GM12878 (cell line): ENCODE data around the gene TPK1. TPM values are rescaled to one million over a fixed set of nuclear protein-coding genes. Genes with fewer than 3 reads are reported as not detected.

Source experiments
- ATAC-seq: fragments of 200-7000 bp; cut with Tn5 transposase; 3 replicates; pipeline ENCODE4 v1.9.1; 2020; ENCODE audit warnings: mild to moderate bottlenecking, moderate library complexity
- BruUV-seq: library from RNA; stranded (reverse); fragments of 400-500 nt; replicated peaks from 2 replicates; lab custom pipeline; 2021; lab: Mats Ljungman, UMichigan
- CTCF ChIA-PET: fragments of 300-600 bp; sonication (Branson Sonifier 250); formaldehyde crosslinking; extraction: SDS; loops from one replicate; lab custom pipeline; 2021; ENCODE audit warnings: inconsistent platforms; lab: Yijun Ruan, JAX
- POLR2A ChIA-PET: fragments of 350-600 bp; formaldehyde crosslinking; extraction: SDS; loops from one replicate; lab custom pipeline; 2021; ENCODE audit warnings: inconsistent platforms; lab: Charles Lee
- RAD21 ChIA-PET: fragments of 300-600 bp; sonication (Branson Sonifier 250); formaldehyde crosslinking; loops from one replicate; lab custom pipeline; 2023; ENCODE audit warnings: antibody characterized with exemption; ENCODE audit not compliant: unreplicated experiment; lab: Charles Lee
- SMC1A ChIA-PET: fragments of 300-600 bp; sonication (Branson Sonifier 250); formaldehyde crosslinking; loops from one replicate; lab custom pipeline; 2023; ENCODE audit not compliant: unreplicated experiment, uncharacterized antibody; lab: Charles Lee
- DNase-seq: peaks from one replicate; pipeline ENCODE4 v3.0.0-alpha.2; 2011; ENCODE audit warnings: low read depth, low spot score
- FAIRE-seq: peaks from 3 replicates; lab custom pipeline; 2011; peaks lifted over from hg19 to GRCh38; lab: Jason Lieb, UNC
- H2AFZ ChIP-seq: 2 replicates; pipeline ENCODE4 v1.6.0; 2011; ENCODE audit warnings: low read depth, low read length, control low read depth; ENCODE audit not compliant: control insufficient read depth
- H3K27ac ChIP-seq: 2 replicates; pipeline ENCODE4 v1.5.1; 2011; ENCODE audit warnings: control low read depth; ENCODE audit not compliant: control insufficient read depth, insufficient read depth
- H3K27me3 ChIP-seq, 2 experiments: replicated peaks in 1 of 2; 2 replicates each; pipeline versions ENCODE4 v1.6.0 to v1.6.1; 2011; ENCODE audit warnings: low read length in 1 of 2; ENCODE audit not compliant: control insufficient read depth in 2 of 2, insufficient read depth in 2 of 2
- H3K36me3 ChIP-seq, 2 experiments: 2 replicates each; pipeline ENCODE4 v1.5.1; 2011; ENCODE audit warnings: low read length in 1 of 2; ENCODE audit not compliant: control insufficient read depth in 2 of 2, insufficient read depth in 2 of 2
- H3K4me1 ChIP-seq: 2 replicates; pipeline ENCODE4 v1.6.1; 2011; ENCODE audit warnings: mild to moderate bottlenecking, low read length, moderate library complexity, mixed read lengths; ENCODE audit not compliant: control insufficient read depth, insufficient read depth
- H3K4me2 ChIP-seq: 2 replicates; pipeline ENCODE4 v1.6.0; 2011; ENCODE audit warnings: control low read depth; ENCODE audit not compliant: control insufficient read depth, insufficient read depth
- H3K4me3 ChIP-seq: fragments of 200-600 bp; sonication (generic); 2 replicates; pipeline ENCODE4 v1.5.1; 2016
- H3K79me2 ChIP-seq: 2 replicates; pipeline ENCODE4 v1.6.0; 2011; ENCODE audit warnings: low read length; ENCODE audit not compliant: control insufficient read depth, insufficient read depth
- H3K9ac ChIP-seq: 2 replicates; pipeline ENCODE4 v1.8.0; 2011; ENCODE audit warnings: low read length, control low read depth, mixed read lengths; ENCODE audit not compliant: control insufficient read depth, insufficient read depth
- H3K9me3 ChIP-seq: replicated peaks from 3 replicates; pipeline ENCODE4 v1.5.1; 2011; ENCODE audit warnings: mild to moderate bottlenecking, low read length; ENCODE audit not compliant: control insufficient read depth, insufficient read depth
- H4K20me1 ChIP-seq: 2 replicates; pipeline ENCODE4 v1.6.0; 2011; ENCODE audit not compliant: control insufficient read depth, insufficient read depth
- NFYA ChIP-seq: IDR thresholded peaks from 2 replicates; pipeline ENCODE4 v1.6.1; 2011; ENCODE audit warnings: low read depth, mild to moderate bottlenecking, low read length, improper control_type of control experiment, borderline replicate concordance
- PRDM15 ChIP-seq: fragments of 450-650 bp; formaldehyde crosslinking; IDR thresholded peaks from 2 replicates; pipeline ENCODE4 v1.4.0; 2020; ENCODE audit warnings: mild to moderate bottlenecking, moderate library complexity
- RELA ChIP-seq: fragments of 450-650 bp; IDR thresholded peaks from 2 replicates; pipeline ENCODE4 v1.8.0; 2014; ENCODE audit warnings: borderline replicate concordance; ENCODE audit not compliant: partially characterized antibody
- SREBF2 ChIP-seq: IDR thresholded peaks from 2 replicates; pipeline ENCODE4 v1.6.1; 2012; ENCODE audit warnings: mild to moderate bottlenecking, low read length
- TCF3 ChIP-seq: IDR thresholded peaks from 2 replicates; pipeline ENCODE4 v1.6.1; 2012; ENCODE audit warnings: low read depth, mild to moderate bottlenecking, low read length, borderline replicate concordance; ENCODE audit not compliant: insufficient read depth
- YBX1 ChIP-seq: fragments of 450-650 bp; IDR thresholded peaks from 2 replicates; pipeline ENCODE4 v1.6.1; 2016; ENCODE audit warnings: antibody characterized with exemption
- ZBTB40 ChIP-seq: fragments of 450-650 bp; IDR thresholded peaks from 2 replicates; pipeline ENCODE4 v1.6.1; 2016; ENCODE audit warnings: mild to moderate bottlenecking, moderate library complexity, borderline replicate concordance
- WGBS: methylation state at CpG from one replicate; pipeline ENCODE4 v1.1.6; 2016; ENCODE audit warnings: low lambda C conversion rate; ENCODE audit not compliant: insufficient replicate concordance, insufficient coverage; ENCODE audit errors: missing lambda C conversion rate; 5-methylcytosine and 5-hydroxymethylcytosine counted together
- in situ Hi-C: fragments of 300-500 bp; cut with MboI; formaldehyde crosslinking; loops from 9 replicates; pipeline ENCODE4 v1.14.3; 2018; ENCODE audit warnings: mixed read lengths
- intact Hi-C: fragments of 100-400 bp; cut with micrococcal nuclease; formaldehyde crosslinking; loops from one replicate; pipeline ENCODE4 v1.14.2; 2022; ENCODE audit not compliant: unreplicated experiment
- polyA plus RNA-seq, 11 experiments: library from polyadenylated mRNA; depleted of rRNA in 4 of 11; unstranded in 6 of 11; stranded (reverse) in 5 of 11; fragments of >200 nt; fragmentation: Nextera tagmentation in 4 of 11; fragmentation: Illumina TruSeq in 1 of 11; extraction: Ambion mirVana in 4 of 11; extraction: Trizol in 1 of 11; gene quantifications; 1 replicate in 1 of 11; 2 replicates in 10 of 11; pipeline versions ENCODE4 v1.2.1 to v1.2.3, GENCODE V29; 2011 to 2016; ENCODE audit warnings: inconsistent platforms in 2 of 11, missing spikeins in 2 of 11, low read depth in 1 of 11
- total RNA-seq, 4 experiments: library from RNA; depleted of rRNA in 3 of 4; stranded (reverse); fragments of >200 nt in 3 of 4; fragmentation: Illumina TruSeq in 1 of 4; extraction: Trizol in 1 of 4; gene quantifications; 2 replicates each; pipeline versions ENCODE4 v1.2.1 to v1.2.3, GENCODE V29; 2013 to 2021

TPK1 gene
- total and polyA plus RNA-seq, 10 of the 15 experiments (the other 5 are each of a cell fraction or from before 2014, with no cell fraction given): 7.1 to 19.0 (median 9.3) TPM

DNA sequence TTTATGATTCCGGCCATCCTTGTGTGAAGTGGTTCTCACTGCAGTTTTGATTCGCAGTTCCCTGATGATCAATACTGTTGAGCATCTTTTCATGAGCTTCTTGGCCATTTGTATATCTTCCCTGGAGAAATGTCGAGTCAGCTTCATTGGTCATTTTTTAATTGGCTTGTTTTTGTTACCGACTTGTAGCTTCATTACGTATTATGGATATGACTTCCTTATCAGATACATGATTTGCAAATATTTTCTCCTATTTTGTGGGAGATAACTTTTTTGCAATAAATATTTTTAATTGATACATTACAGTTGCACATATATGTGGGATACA, 27.4 kb upstream of the TPK1 start:
- Histone ChIP-seq H3K4me2 (no peak overlapping the region), H2AFZ (no peak overlapping the region), H3K79me2 (no peaks in the 10 kb centered on the region), H3K9ac (no peak overlapping the region), H3K27me3 (no peaks in the 10 kb centered on the region), H3K36me3 (no peaks in the 10 kb centered on the region), H3K4me1 (no peaks in the 10 kb centered on the region), H3K9me3 (no peaks in the 10 kb centered on the region), H3K4me3 (no peak overlapping the region), H3K27ac (no peak overlapping the region), H4K20me1 (no peaks in the 10 kb centered on the region)
- ChIA-PET RAD21 (no interaction called here), SMC1A (interaction anchor here (0.9 to 1.5 kb wide), 3 partner anchors 41 to 84 kb away, joined by 3 read pairs; no protein-coding TSS in a partner anchor), POLR2A (interaction anchor here (0.6 kb wide), 1 partner anchor 1425 kb away, joined by 4 read pairs; no protein-coding TSS in a partner anchor), CTCF (interaction anchor here (1.2 kb wide), 1 partner anchor 8 kb away, joined by 4 read pairs; no protein-coding TSS in a partner anchor)
- DNase-seq: no peak
- in situ Hi-C loops: no loop called here
- 32% methylated on average over 5 of the region's 5 CpGs for WGBS
- no TSS peak for BruUV-seq
- FAIRE-seq: no peak
- TF ChIP-seq TCF3 (no peak), RELA (no peak), PRDM15 (CRISPR knock-in tag) (no peak), YBX1 (no peak), NFYA (no peak), ZBTB40 (no peak), SREBF2 (no peak)
- ATAC-seq: no peak
- intact Hi-C loops: no loop called here
